ENCODE measurements around the gene PDCD11.

Gene PDCD11

DNA sequence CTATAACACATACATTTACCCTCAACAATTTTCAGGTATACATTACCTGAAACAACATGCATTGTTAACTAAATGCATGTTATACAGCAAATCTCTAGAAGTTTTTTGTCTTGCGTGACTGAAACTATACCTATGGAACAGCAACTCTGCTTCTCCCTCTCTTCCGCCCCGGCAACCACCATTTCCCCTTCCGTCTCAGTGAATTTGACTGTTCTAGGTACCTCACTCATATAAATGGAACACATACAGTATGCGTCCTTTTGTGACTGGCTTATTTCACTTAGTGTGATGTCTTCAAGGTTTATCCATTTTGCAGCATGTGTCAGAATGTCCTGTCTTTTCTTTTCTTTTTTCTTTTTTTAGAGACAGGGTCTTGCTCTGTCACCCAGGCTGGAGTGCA is 33.2 kb downstream of the PDCD11 start:
- TF ChIP-seq L3MBTL2 (conservative IDR thresholded peaks at IDR 0.05) (no peak), FOXA1 (IDR thresholded peaks at IDR 0.05) (no peak), SUZ12 (IDR thresholded peaks at IDR 0.05) (no peak), FOXK2 (IDR thresholded peaks at IDR 0.05) (no peak), ARNT (IDR thresholded peaks at IDR 0.05) (no peak), LEF1 (IDR thresholded peaks at IDR 0.05; ENCODE audit: borderline replicate concordance) (no peak), NFRKB (IDR thresholded peaks at IDR 0.05) (no peak), ELF4 (IDR thresholded peaks at IDR 0.05) (no peak), FOXM1 (IDR thresholded peaks at IDR 0.05; ENCODE audit: borderline replicate concordance) (no peak), BHLHE40 (IDR thresholded peaks at IDR 0.05; ENCODE audit: borderline replicate concordance) (no peak), SP1 (IDR thresholded peaks at IDR 0.05) (no peak)
- TF ChIP-seq, protein P1, sequence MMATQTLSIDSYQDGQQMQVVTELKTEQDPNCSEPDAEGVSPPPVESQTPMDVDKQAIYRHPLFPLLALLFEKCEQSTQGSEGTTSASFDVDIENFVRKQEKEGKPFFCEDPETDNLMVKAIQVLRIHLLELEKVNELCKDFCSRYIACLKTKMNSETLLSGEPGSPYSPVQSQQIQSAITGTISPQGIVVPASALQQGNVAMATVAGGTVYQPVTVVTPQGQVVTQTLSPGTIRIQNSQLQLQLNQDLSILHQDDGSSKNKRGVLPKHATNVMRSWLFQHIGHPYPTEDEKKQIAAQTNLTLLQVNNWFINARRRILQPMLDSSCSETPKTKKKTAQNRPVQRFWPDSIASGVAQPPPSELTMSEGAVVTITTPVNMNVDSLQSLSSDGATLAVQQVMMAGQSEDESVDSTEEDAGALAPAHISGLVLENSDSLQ (IDR thresholded peaks at IDR 0.05): no peak
- no peak for DNase-seq (ENCODE audit: extremely low spot score)
- ChIA-PET POLR2A (no interaction called here), CTCF (interaction anchor here (0.6 kb wide), 1 partner anchor 177 kb away, joined by 3 read pairs; no protein-coding TSS in a partner anchor)

- CTCF ChIA-PET: no interaction called here
Measured at GRCh38 chr10:103431902-103432301, 35.5 kb downstream of the PDCD11 start.

GRCh38 chr10:103433858-103434257 is 37.4 kb downstream of the PDCD11 start:
- CTCF ChIA-PET: no interaction called here
- TF ChIP-seq ARNT (IDR thresholded peaks at IDR 0.05) (no peak), NFRKB (IDR thresholded peaks at IDR 0.05) (no peak), LEF1 (IDR thresholded peaks at IDR 0.05; ENCODE audit: borderline replicate concordance) (no peak), FOXA1 (IDR thresholded peaks at IDR 0.05) (no peak), FOXM1 (IDR thresholded peaks at IDR 0.05; ENCODE audit: borderline replicate concordance) (no peak), HDGF (IDR thresholded peaks at IDR 0.05; ENCODE audit: borderline replicate concordance) (no peak), L3MBTL2 (conservative IDR thresholded peaks at IDR 0.05) (no peak), TARDBP (IDR thresholded peaks at IDR 0.05) (no peak), SP1 (IDR thresholded peaks at IDR 0.05) (no peak), SUZ12 (IDR thresholded peaks at IDR 0.05) (no peak), ZNF384 (IDR thresholded peaks at IDR 0.05) (no peak), BHLHE40 (IDR thresholded peaks at IDR 0.05; ENCODE audit: borderline replicate concordance) (no peak), ELF4 (IDR thresholded peaks at IDR 0.05) (no peak), FOXK2 (IDR thresholded peaks at IDR 0.05) (no peak), CTBP1 (IDR thresholded peaks at IDR 0.05; ENCODE audit: borderline replicate concordance) (no peak)
- TF ChIP-seq, protein P1 (IDR thresholded peaks at IDR 0.05): no peak
- DNase-seq (ENCODE audit: extremely low spot score): no peak
- POLR2A ChIA-PET: no interaction called here

More at GRCh38 chr10:103431902-103432301, 35.5 kb downstream of the PDCD11 start:
- POLR2A ChIA-PET: no interaction called here
- TF ChIP-seq ARNT (IDR thresholded peaks at IDR 0.05) (no peak), CTBP1 (IDR thresholded peaks at IDR 0.05; ENCODE audit: borderline replicate concordance) (no peak), BHLHE40 (IDR thresholded peaks at IDR 0.05; ENCODE audit: borderline replicate concordance) (no peak), FOXA1 (IDR thresholded peaks at IDR 0.05) (no peak), FOXK2 (IDR thresholded peaks at IDR 0.05) (no peak), HDGF (IDR thresholded peaks at IDR 0.05; ENCODE audit: borderline replicate concordance) (no peak), L3MBTL2 (conservative IDR thresholded peaks at IDR 0.05) (no peak), SP1 (IDR thresholded peaks at IDR 0.05) (no peak), LEF1 (IDR thresholded peaks at IDR 0.05; ENCODE audit: borderline replicate concordance) (no peak), TARDBP (IDR thresholded peaks at IDR 0.05) (no peak), ELF4 (IDR thresholded peaks at IDR 0.05) (no peak), FOXM1 (IDR thresholded peaks at IDR 0.05; ENCODE audit: borderline replicate concordance) (no peak), NFRKB (IDR thresholded peaks at IDR 0.05) (no peak), SUZ12 (IDR thresholded peaks at IDR 0.05) (no peak), ZNF384 (IDR thresholded peaks at IDR 0.05) (no peak)
- TF ChIP-seq, protein P1 (IDR thresholded peaks at IDR 0.05): no peak
- DNase-seq (ENCODE audit: extremely low spot score): no peak

GRCh38 chr10:103439776-103440175 is 43.4 kb downstream of the PDCD11 start:
- TF ChIP-seq SUZ12 (IDR thresholded peaks at IDR 0.05): no peak
- no peak for TF ChIP-seq BHLHE40 (IDR thresholded peaks at IDR 0.05; ENCODE audit: borderline replicate concordance)
- TF ChIP-seq TARDBP (IDR thresholded peaks at IDR 0.05): no peak
- no peak for TF ChIP-seq LEF1 (IDR thresholded peaks at IDR 0.05; ENCODE audit: borderline replicate concordance)
- no peak for TF ChIP-seq CTBP1 (IDR thresholded peaks at IDR 0.05; ENCODE audit: borderline replicate concordance)
- TF ChIP-seq ZNF384 (IDR thresholded peaks at IDR 0.05): no peak

DNA sequence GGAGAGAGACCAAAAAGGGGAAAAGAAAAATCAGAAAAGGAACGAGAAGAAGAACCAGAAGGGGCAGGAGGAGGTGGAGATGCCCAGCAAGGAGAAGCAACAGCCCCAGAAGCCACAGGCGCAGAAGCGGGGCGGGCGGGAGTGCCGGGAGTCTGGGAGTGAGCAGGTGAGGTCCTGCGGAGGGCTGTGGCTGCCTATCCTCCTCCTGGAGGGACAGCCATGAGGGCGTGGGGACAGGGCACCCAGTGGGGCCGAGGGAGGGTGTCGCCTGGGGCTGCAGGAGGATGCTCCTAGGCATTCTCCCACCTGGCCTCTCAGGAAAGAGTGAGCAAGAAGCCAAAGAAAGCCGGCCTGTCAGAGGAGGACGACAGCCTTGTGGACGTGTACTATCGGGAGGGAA is 44.0 kb downstream of the PDCD11 start:
- POLR2A ChIA-PET: no interaction called here
- no peak for TF ChIP-seq CTBP1 (IDR thresholded peaks at IDR 0.05; ENCODE audit: borderline replicate concordance)
- no peak for TF ChIP-seq NFRKB (IDR thresholded peaks at IDR 0.05)
- no peak for TF ChIP-seq SUZ12 (IDR thresholded peaks at IDR 0.05)
- no peak for TF ChIP-seq ZNF384 (IDR thresholded peaks at IDR 0.05)
- no peak for TF ChIP-seq ARNT (IDR thresholded peaks at IDR 0.05)
- no peak for TF ChIP-seq HDGF (IDR thresholded peaks at IDR 0.05; ENCODE audit: borderline replicate concordance)
- TF ChIP-seq BHLHE40 (IDR thresholded peaks at IDR 0.05; ENCODE audit: borderline replicate concordance): no peak
- TF ChIP-seq FOXM1 (IDR thresholded peaks at IDR 0.05; ENCODE audit: borderline replicate concordance): no peak
- no peak for TF ChIP-seq FOXK2 (IDR thresholded peaks at IDR 0.05)
- no peak for TF ChIP-seq L3MBTL2 (conservative IDR thresholded peaks at IDR 0.05)
- CTCF ChIA-PET: no interaction called here
- DNase-seq (ENCODE audit: extremely low spot score): no peak

More at GRCh38 chr10:103439776-103440175, 43.4 kb downstream of the PDCD11 start:
- CTCF ChIA-PET: no interaction called here
- POLR2A ChIA-PET: no interaction called here
- no peak for DNase-seq (ENCODE audit: extremely low spot score)

DNA sequence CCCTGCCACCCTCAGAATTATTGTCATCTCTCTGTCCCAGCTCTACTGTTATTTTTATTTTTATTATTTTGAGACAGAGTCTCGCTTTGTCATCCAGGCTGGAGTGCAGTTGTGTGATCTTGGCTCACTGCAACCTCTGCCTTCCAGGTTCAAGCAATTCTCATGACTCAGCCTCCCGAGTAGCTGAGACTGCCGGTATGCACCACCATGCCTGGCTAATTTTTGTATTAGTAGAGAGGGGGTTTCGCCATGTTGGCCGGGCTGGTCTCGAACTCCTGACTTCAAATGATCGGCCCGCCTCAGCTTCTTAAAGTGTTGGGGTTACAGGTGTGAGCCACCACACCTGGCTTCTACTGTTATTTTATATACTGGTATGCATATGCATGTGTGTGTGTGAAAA is 44.8 kb downstream of the PDCD11 start:
- TF ChIP-seq LEF1 (IDR thresholded peaks at IDR 0.05; ENCODE audit: borderline replicate concordance): no peak
- no peak for TF ChIP-seq BHLHE40 (IDR thresholded peaks at IDR 0.05; ENCODE audit: borderline replicate concordance)
- no peak for TF ChIP-seq ELF4 (IDR thresholded peaks at IDR 0.05)
- no peak for TF ChIP-seq FOXK2 (IDR thresholded peaks at IDR 0.05)
- TF ChIP-seq ZNF384 (IDR thresholded peaks at IDR 0.05): no peak
- TF ChIP-seq ARNT (IDR thresholded peaks at IDR 0.05): no peak
- no peak for TF ChIP-seq FOXA1 (IDR thresholded peaks at IDR 0.05)
- TF ChIP-seq NFRKB (IDR thresholded peaks at IDR 0.05): no peak
- no peak for TF ChIP-seq HDGF (IDR thresholded peaks at IDR 0.05; ENCODE audit: borderline replicate concordance)
- TF ChIP-seq, protein P1 (IDR thresholded peaks at IDR 0.05): no peak
- no peak for TF ChIP-seq CTBP1 (IDR thresholded peaks at IDR 0.05; ENCODE audit: borderline replicate concordance)
- TF ChIP-seq TARDBP (IDR thresholded peaks at IDR 0.05): no peak
- TF ChIP-seq FOXM1 (IDR thresholded peaks at IDR 0.05; ENCODE audit: borderline replicate concordance): no peak
- TF ChIP-seq L3MBTL2 (conservative IDR thresholded peaks at IDR 0.05): no peak
- no peak for TF ChIP-seq SP1 (IDR thresholded peaks at IDR 0.05)
- ChIA-PET POLR2A (no interaction called here), CTCF (interaction anchor here (0.5 kb wide), 1 partner anchor 16 kb away, joined by 3 read pairs; no protein-coding TSS in a partner anchor)
- no peak for DNase-seq (ENCODE audit: extremely low spot score)
